ENCODE results near the gene JARID2.

Gene JARID2

GRCh38 chr6:15357782-15358181 is 111.9 kb downstream of the JARID2 start:
- DNase-seq (ENCODE audit: insufficient read length, low spot score) = no peak
- TF ChIP-seq POLR2A (IDR thresholded peaks at IDR 0.05; ENCODE audit: low read depth, low read length) = no peak
- no peak for TF ChIP-seq SPI1 (IDR thresholded peaks at IDR 0.05; ENCODE audit: low read depth, low read length)
- no peak for TF ChIP-seq POU2F2 (IDR thresholded peaks at IDR 0.05; ENCODE audit: low read depth, low read length)
- TF ChIP-seq POLR2AphosphoS5 (IDR thresholded peaks at IDR 0.05; ENCODE audit: low read depth, low read length) = no peak
- no peak for TF ChIP-seq TAF1 (IDR thresholded peaks at IDR 0.05; ENCODE audit: low read depth, low read length)
- no peak for TF ChIP-seq PAX5 (IDR thresholded peaks at IDR 0.05; ENCODE audit: insufficient read depth, low read length, severe bottlenecking)
- FAIRE-seq = peak; percentile 9

GRCh38 chr6:15358579-15359327 is 112.9 kb downstream of the JARID2 start:
- FAIRE-seq = peak; percentile 65
- TF ChIP-seq TAF1 (IDR thresholded peaks at IDR 0.05; ENCODE audit: low read depth, low read length) (no peak), PAX5 (IDR thresholded peaks at IDR 0.05; ENCODE audit: insufficient read depth, low read length, severe bottlenecking) (peak; percentile 75), POU2F2 (IDR thresholded peaks at IDR 0.05; ENCODE audit: low read depth, low read length) (no peak), POLR2A (IDR thresholded peaks at IDR 0.05; ENCODE audit: low read depth, low read length) (no peak), SPI1 (IDR thresholded peaks at IDR 0.05; ENCODE audit: low read depth, low read length) (peak; percentile 61), POLR2AphosphoS5 (IDR thresholded peaks at IDR 0.05; ENCODE audit: low read depth, low read length) (no peak)
- DNase-seq (ENCODE audit: insufficient read length, low spot score) = no peak

GRCh38 chr6:15359335-15359862 is 113.5 kb downstream of the JARID2 start:
- FAIRE-seq (no peak), DNase-seq (ENCODE audit: insufficient read length, low spot score) (no peak)
- no peak; the same call in 1 of the 2 replicates for TF ChIP-seq POLR2A (IDR thresholded peaks at IDR 0.05; ENCODE audit: low read depth, low read length)
- peak; percentile 90; the same call in 1 of the 2 replicates for TF ChIP-seq POU2F2 (IDR thresholded peaks at IDR 0.05; ENCODE audit: low read depth, low read length)
- TF ChIP-seq PAX5 (IDR thresholded peaks at IDR 0.05; ENCODE audit: insufficient read depth, low read length, severe bottlenecking) = no peak
- no peak for TF ChIP-seq TAF1 (IDR thresholded peaks at IDR 0.05; ENCODE audit: low read depth, low read length)
- no peak for TF ChIP-seq POLR2AphosphoS5 (IDR thresholded peaks at IDR 0.05; ENCODE audit: low read depth, low read length)
- no peak for TF ChIP-seq SPI1 (IDR thresholded peaks at IDR 0.05; ENCODE audit: low read depth, low read length)

GRCh38 chr6:15360300-15360699 is 114.4 kb downstream of the JARID2 start:
- no peak for TF ChIP-seq SPI1 (IDR thresholded peaks at IDR 0.05; ENCODE audit: low read depth, low read length)
- no peak for TF ChIP-seq POU2F2 (IDR thresholded peaks at IDR 0.05; ENCODE audit: low read depth, low read length)
- TF ChIP-seq POLR2AphosphoS5 (IDR thresholded peaks at IDR 0.05; ENCODE audit: low read depth, low read length) = no peak
- no peak for TF ChIP-seq PAX5 (IDR thresholded peaks at IDR 0.05; ENCODE audit: insufficient read depth, low read length, severe bottlenecking)
- no peak for TF ChIP-seq TAF1 (IDR thresholded peaks at IDR 0.05; ENCODE audit: low read depth, low read length)
- no peak for TF ChIP-seq POLR2A (IDR thresholded peaks at IDR 0.05; ENCODE audit: low read depth, low read length)
- DNase-seq (ENCODE audit: insufficient read length, low spot score) (no peak), FAIRE-seq (no peak)

GRCh38 chr6:15361197-15361596 is 115.3 kb downstream of the JARID2 start:
- TF ChIP-seq POLR2A (IDR thresholded peaks at IDR 0.05; ENCODE audit: low read depth, low read length) (no peak), POU2F2 (IDR thresholded peaks at IDR 0.05; ENCODE audit: low read depth, low read length) (no peak), POLR2AphosphoS5 (IDR thresholded peaks at IDR 0.05; ENCODE audit: low read depth, low read length) (no peak), TAF1 (IDR thresholded peaks at IDR 0.05; ENCODE audit: low read depth, low read length) (no peak), SPI1 (IDR thresholded peaks at IDR 0.05; ENCODE audit: low read depth, low read length) (no peak), PAX5 (IDR thresholded peaks at IDR 0.05; ENCODE audit: insufficient read depth, low read length, severe bottlenecking) (no peak)
- no peak for DNase-seq (ENCODE audit: insufficient read length, low spot score)
- FAIRE-seq = no peak

GRCh38 chr6:15362274-15363160 is 116.6 kb downstream of the JARID2 start:
- DNase-seq (ENCODE audit: insufficient read length, low spot score) (no peak), FAIRE-seq (peak; percentile 41)

GRCh38 chr6:15363164-15363522 is 117.3 kb downstream of the JARID2 start:
- DNase-seq (ENCODE audit: insufficient read length, low spot score) (no peak), FAIRE-seq (peak; percentile 70)
- TF ChIP-seq POU2F2 (IDR thresholded peaks at IDR 0.05; ENCODE audit: low read depth, low read length) = no peak
- no peak for TF ChIP-seq PAX5 (IDR thresholded peaks at IDR 0.05; ENCODE audit: insufficient read depth, low read length, severe bottlenecking)
- TF ChIP-seq POLR2A (IDR thresholded peaks at IDR 0.05; ENCODE audit: low read depth, low read length) = no peak
- no peak for TF ChIP-seq TAF1 (IDR thresholded peaks at IDR 0.05; ENCODE audit: low read depth, low read length)
- no peak for TF ChIP-seq POLR2AphosphoS5 (IDR thresholded peaks at IDR 0.05; ENCODE audit: low read depth, low read length)
- TF ChIP-seq SPI1 (IDR thresholded peaks at IDR 0.05; ENCODE audit: low read depth, low read length) = no peak

More at GRCh38 chr6:15362274-15363160, 116.6 kb downstream of the JARID2 start:
- TF ChIP-seq SPI1 (IDR thresholded peaks at IDR 0.05; ENCODE audit: low read depth, low read length) (0 out of 2 replicates have a peak, but pooled peaks have one; percentile 11), POLR2AphosphoS5 (IDR thresholded peaks at IDR 0.05; ENCODE audit: low read depth, low read length) (no peak), TAF1 (IDR thresholded peaks at IDR 0.05; ENCODE audit: low read depth, low read length) (no peak), POU2F2 (IDR thresholded peaks at IDR 0.05; ENCODE audit: low read depth, low read length) (no peak), POLR2A (IDR thresholded peaks at IDR 0.05; ENCODE audit: low read depth, low read length) (no peak)

- peak; percentile 26 for FAIRE-seq
Observed at GRCh38 chr6:15363523-15364400, 117.9 kb downstream of the JARID2 start.

More at GRCh38 chr6:15363523-15364400, 117.9 kb downstream of the JARID2 start:
- no peak for DNase-seq (ENCODE audit: insufficient read length, low spot score)
- TF ChIP-seq POU2F2 (IDR thresholded peaks at IDR 0.05; ENCODE audit: low read depth, low read length) (peak; percentile 47; the same call in 1 of the 2 replicates), TAF1 (IDR thresholded peaks at IDR 0.05; ENCODE audit: low read depth, low read length) (0 out of 2 replicates have a peak, but pooled peaks have one; percentile 11), PAX5 (IDR thresholded peaks at IDR 0.05; ENCODE audit: insufficient read depth, low read length, severe bottlenecking) (no peak), POLR2A (IDR thresholded peaks at IDR 0.05; ENCODE audit: low read depth, low read length) (peak; percentile 47), POLR2AphosphoS5 (IDR thresholded peaks at IDR 0.05; ENCODE audit: low read depth, low read length) (0 out of 2 replicates have a peak, but pooled peaks have one; percentile 26), SPI1 (IDR thresholded peaks at IDR 0.05; ENCODE audit: low read depth, low read length) (no peak)
